Left renal pelvis (tissue), 4 donors: ENCODE results near the gene SRGN. TPM values are rescaled to one million over a fixed set of nuclear protein-coding genes. Genes with fewer than 3 reads are reported as not detected.

Experiments
- DNase-seq, 4 donors: peaks; one replicate each; pipeline ENCODE4 v3.0.0-alpha.2; 2013; ENCODE audit warnings: low read depth in 4 of 4, low spot score in 3 of 4
- polyA plus RNA-seq, 4 donors: library from polyadenylated mRNA; unstranded; fragments of 120-200 nt; gene quantifications; one replicate each; pipeline ENCODE4 v1.2.1, GENCODE V29; 2013; ENCODE audit not compliant: insufficient read length in 4 of 4

The SRGN gene
- polyA plus RNA-seq, 4 donors = 17.7 to 45.6 (median 22.4) TPM

GRCh38 chr10:69088801-69089501, 1.0 kb downstream of the SRGN start:
- DNase-seq = no peak

- no peak for DNase-seq
Measured at GRCh38 chr10:69089638-69090599, 2.0 kb downstream of the SRGN start.

- no peak for DNase-seq
Measured at GRCh38 chr10:69090685-69091084, 2.8 kb downstream of the SRGN start.

GRCh38 chr10:69091143-69091651, 3.3 kb downstream of the SRGN start:
- no peak for DNase-seq

- DNase-seq = peak; percentile 27 to 64 (median 58)
Measured at GRCh38 chr10:69092959-69093850, 5.3 kb downstream of the SRGN start.

- DNase-seq = no peak
Measured at GRCh38 chr10:69093933-69094332, 6.0 kb downstream of the SRGN start.

- no peak for DNase-seq
Measured at GRCh38 chr10:69096045-69096444, 8.1 kb downstream of the SRGN start.

- DNase-seq = no peak
Measured at GRCh38 chr10:69097729-69098128, 9.8 kb downstream of the SRGN start.

GRCh38 chr10:69100136-69100872, 12.4 kb downstream of the SRGN start:
- no peak for DNase-seq

- no peak for DNase-seq
Measured at GRCh38 chr10:69101451-69102095, 13.7 kb downstream of the SRGN start.

GRCh38 chr10:69102440-69102839, 14.5 kb downstream of the SRGN start:
- DNase-seq = no peak

GRCh38 chr10:69103784-69104183, 15.9 kb downstream of the SRGN start:
- DNase-seq = no peak

GRCh38 chr10:69104994-69105790, 17.3 kb downstream of the SRGN start:
- no peak for DNase-seq

GRCh38 chr10:69107176-69107490, 19.2 kb downstream of the SRGN start:
- DNase-seq = no peak

- DNase-seq = no peak
Measured at GRCh38 chr10:69107699-69108098, 19.8 kb downstream of the SRGN start.

- no peak for DNase-seq
Measured at GRCh38 chr10:69119896-69120295, 32.0 kb downstream of the SRGN start.

GRCh38 chr10:69123306-69123746, 35.4 kb downstream of the SRGN start:
- DNase-seq = peak in 3 of 4 donors; percentile 54 to 64 (median 58)

- peak; percentile 93 to 99 (median 97) for DNase-seq
Measured at GRCh38 chr10:69123747-69124562, 36.1 kb downstream of the SRGN start, which contains the start of gene VPS26A. TSS of gene VPS26A (plus strand) at chr10:69124178. CDS start at chr10:69124278, 100 bp downstream.
